ENCODE data around the gene ZP3.

GRCh38 chr7:76400248-76400647, 24.5 kb upstream of the ZP3 start:
- no peak for TF ChIP-seq CTCF (IDR thresholded peaks at IDR 0.05; ENCODE audit: poor library complexity, severe bottlenecking)
- no peak for TF ChIP-seq POLR2AphosphoS5 (IDR thresholded peaks at IDR 0.05)
- no peak for TF ChIP-seq TAF1 (IDR thresholded peaks at IDR 0.05; ENCODE audit: low read depth)
- TF ChIP-seq SMC3 (conservative IDR thresholded peaks at IDR 0.05; ENCODE audit: poor library complexity) = no peak
- TF ChIP-seq EP300 (conservative IDR thresholded peaks at IDR 0.05; ENCODE audit: poor library complexity, severe bottlenecking) = no peak
- TF ChIP-seq RAD21 (conservative IDR thresholded peaks at IDR 0.05) = no peak

All from neural cell (in vitro differentiated cells).